ENCODE measurements around the gene TNFSF18.
"Not testable (repeated sequence)": the region's sequence is repeated elsewhere in the genome, so short reads cannot be mapped to it uniquely, and the experiment has no call there.

Gene TNFSF18

DNA sequence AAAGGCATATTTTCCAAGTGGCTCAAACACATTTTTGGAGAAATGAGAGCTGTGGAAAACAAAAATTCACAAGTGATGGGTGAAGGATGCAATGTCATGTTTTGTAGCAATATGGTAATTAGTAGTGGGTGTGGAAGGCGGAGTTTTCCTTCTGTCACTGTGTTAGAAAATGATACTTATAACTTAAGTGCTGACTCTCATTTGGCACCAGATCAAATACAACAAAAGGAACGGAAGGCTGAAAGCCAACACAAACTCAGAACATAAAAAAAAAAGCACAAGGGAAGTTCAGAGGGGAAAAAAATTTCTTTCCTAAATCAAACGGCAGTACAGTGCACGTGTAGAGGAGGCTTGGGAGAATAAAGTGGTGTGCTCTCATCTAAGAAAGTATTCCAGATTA, at the start of gene TNFSF18:
TNFSF18 (minus strand) TSS at position 77 of the 400 bp plus-strand sequence; CDS start at position 32, 45 bp downstream.
- Histone ChIP-seq H3K27me3 (ENCODE audit: insufficient read depth, low read length) (no peaks in the 10 kb centered on the region), H3K4me3 (ENCODE audit: low read length) (no peak within 1 kb of the TSS), H2AFZ (ENCODE audit: low read depth, low read length) (no peak within 1 kb of the TSS), H3K36me3 (ENCODE audit: insufficient read depth, low read length) (no peaks in the 10 kb centered on the region), H3K4me1 (ENCODE audit: insufficient read depth, low read length) (peaks cover 21% of the 10 kb centered on the region), H3K9me3 (ENCODE audit: low read length) (no peaks in the 10 kb centered on the region)

GRCh38 chr1:173099166-173099565, 48.4 kb upstream of the TNFSF18 start:
- H3K9me3 ChIP-seq (ENCODE audit: low read length) = no peaks in the 10 kb centered on the region
- H3K36me3 ChIP-seq (ENCODE audit: insufficient read depth, low read length) = no peaks in the 10 kb centered on the region
- no peak overlapping the region for H3K4me3 ChIP-seq (ENCODE audit: low read length)
- H2AFZ ChIP-seq (ENCODE audit: low read depth, low read length) = no peak overlapping the region
- H3K27me3 ChIP-seq (ENCODE audit: insufficient read depth, low read length) = no peaks in the 10 kb centered on the region
- no peaks in the 10 kb centered on the region for H3K4me1 ChIP-seq (ENCODE audit: insufficient read depth, low read length)

GRCh38 chr1:173098117-173098516, 47.4 kb upstream of the TNFSF18 start:
- H3K36me3 ChIP-seq (ENCODE audit: insufficient read depth, low read length) = no peaks in the 10 kb centered on the region
- no peak overlapping the region for H3K4me3 ChIP-seq (ENCODE audit: low read length)
- H2AFZ ChIP-seq (ENCODE audit: low read depth, low read length) = peak overlapping the region; percentile 16
- H3K9me3 ChIP-seq (ENCODE audit: low read length) = no peaks in the 10 kb centered on the region
- no peaks in the 10 kb centered on the region for H3K4me1 ChIP-seq (ENCODE audit: insufficient read depth, low read length)
- H3K27me3 ChIP-seq (ENCODE audit: insufficient read depth, low read length) = no peaks in the 10 kb centered on the region

DNA sequence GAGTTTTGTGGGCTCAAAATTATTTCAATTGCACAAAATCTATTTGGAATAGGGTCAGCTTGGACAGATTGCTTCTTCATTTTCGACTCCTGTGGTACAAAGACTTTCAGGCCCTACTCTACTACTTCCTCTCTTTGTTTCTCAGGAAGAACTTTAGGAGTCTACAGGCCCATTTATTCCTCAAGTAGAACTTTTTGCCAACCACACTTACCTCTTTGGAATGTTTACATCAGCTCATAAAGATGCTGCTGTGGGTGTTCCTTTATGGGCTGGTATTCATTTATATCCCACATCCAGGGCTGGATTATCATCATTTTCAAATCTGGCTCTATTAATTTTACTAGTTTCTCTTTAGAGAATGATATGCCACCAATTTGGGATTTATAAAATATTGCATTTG, 46.3 kb upstream of the TNFSF18 start:
- Histone ChIP-seq H3K4me1 (ENCODE audit: insufficient read depth, low read length) (no peaks in the 10 kb centered on the region), H3K9me3 (ENCODE audit: low read length) (no peaks in the 10 kb centered on the region), H3K36me3 (ENCODE audit: insufficient read depth, low read length) (no peaks in the 10 kb centered on the region), H2AFZ (ENCODE audit: low read depth, low read length) (no peak overlapping the region), H3K27me3 (ENCODE audit: insufficient read depth, low read length) (no peaks in the 10 kb centered on the region), H3K4me3 (ENCODE audit: low read length) (no peak overlapping the region)

- no peaks in the 10 kb centered on the region for H3K27me3 ChIP-seq (ENCODE audit: insufficient read depth, low read length)
- no peaks in the 10 kb centered on the region for H3K4me1 ChIP-seq (ENCODE audit: insufficient read depth, low read length)
- no peak overlapping the region for H2AFZ ChIP-seq (ENCODE audit: low read depth, low read length)
- no peaks in the 10 kb centered on the region for H3K36me3 ChIP-seq (ENCODE audit: insufficient read depth, low read length)
- no peak overlapping the region for H3K4me3 ChIP-seq (ENCODE audit: low read length)
- no peaks in the 10 kb centered on the region for H3K9me3 ChIP-seq (ENCODE audit: low read length)
Observed at GRCh38 chr1:173095632-173096031, 44.9 kb upstream of the TNFSF18 start.

- no peaks in the 10 kb centered on the region for H3K9me3 ChIP-seq (ENCODE audit: low read length)
- no peaks in the 10 kb centered on the region for H3K36me3 ChIP-seq (ENCODE audit: insufficient read depth, low read length)
- H3K4me1 ChIP-seq (ENCODE audit: insufficient read depth, low read length) = no peaks in the 10 kb centered on the region
- no peaks in the 10 kb centered on the region for H3K27me3 ChIP-seq (ENCODE audit: insufficient read depth, low read length)
- H2AFZ ChIP-seq (ENCODE audit: low read depth, low read length) = no peak overlapping the region
- H3K4me3 ChIP-seq (ENCODE audit: low read length) = no peak overlapping the region
Observed at GRCh38 chr1:173094541-173094940, 43.8 kb upstream of the TNFSF18 start.

DNA sequence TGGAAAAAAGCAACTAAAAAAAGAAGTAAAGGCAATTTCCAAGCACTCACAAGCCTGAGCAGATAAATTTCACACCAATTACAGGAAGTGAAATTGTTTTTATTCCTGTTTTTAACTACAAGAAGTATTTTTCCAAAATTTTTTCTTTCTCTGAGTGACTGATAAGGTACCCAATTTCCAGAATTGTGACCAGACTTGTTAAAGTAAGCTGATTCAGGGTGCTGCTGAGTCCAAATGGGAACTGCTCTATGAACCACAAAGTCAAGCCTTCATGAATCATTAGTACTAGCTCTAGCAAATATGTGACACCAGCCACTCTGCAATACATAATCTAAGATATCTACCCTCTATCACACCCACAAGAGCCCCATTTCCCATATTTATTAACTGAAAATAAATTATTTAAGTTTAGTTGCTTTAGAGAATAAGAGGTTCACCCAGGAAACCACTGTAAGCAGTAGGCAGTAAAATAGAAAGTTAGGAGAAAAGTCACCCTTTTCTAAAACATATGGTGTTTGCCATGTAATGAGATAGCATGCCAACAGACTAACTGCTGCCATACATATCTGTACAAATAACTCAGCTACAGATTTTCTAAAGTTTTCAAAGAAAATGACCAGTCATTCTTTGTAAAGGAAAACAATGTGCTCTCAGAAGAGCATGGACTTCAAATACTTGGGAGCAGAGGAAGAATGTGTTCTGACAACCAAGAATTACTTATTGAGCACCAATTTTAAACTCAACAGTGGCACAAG, 43.1 kb upstream of the TNFSF18 start:
- H3K4me3 ChIP-seq (ENCODE audit: low read length) = no peak overlapping the region
- no peaks in the 10 kb centered on the region for H3K36me3 ChIP-seq (ENCODE audit: insufficient read depth, low read length)
- no peaks in the 10 kb centered on the region for H3K4me1 ChIP-seq (ENCODE audit: insufficient read depth, low read length)
- H3K9me3 ChIP-seq (ENCODE audit: low read length) = no peaks in the 10 kb centered on the region
- no peak overlapping the region for H2AFZ ChIP-seq (ENCODE audit: low read depth, low read length)
- H3K27me3 ChIP-seq (ENCODE audit: insufficient read depth, low read length) = no peaks in the 10 kb centered on the region

DNA sequence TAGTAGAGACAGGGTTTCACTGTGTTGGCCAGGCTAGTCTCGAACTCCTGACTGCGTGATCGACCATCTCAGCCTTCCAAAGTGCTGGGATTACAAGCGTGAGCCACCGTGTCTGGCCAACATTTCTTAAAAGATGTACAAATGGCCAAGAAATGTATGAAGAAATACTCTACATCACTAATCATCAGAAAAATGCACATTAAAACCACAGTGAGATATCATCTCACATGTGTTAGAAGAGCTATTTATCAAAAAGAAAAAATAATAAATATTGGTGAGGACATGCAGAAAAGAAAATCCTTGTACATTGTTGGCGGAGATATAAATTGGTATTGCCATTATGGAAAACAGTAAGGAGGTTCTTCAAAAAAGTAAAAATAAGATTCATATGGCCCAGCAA, 33.6 kb upstream of the TNFSF18 start:
- H3K4me1 ChIP-seq (ENCODE audit: insufficient read depth, low read length) = no peaks in the 10 kb centered on the region
- no peaks in the 10 kb centered on the region for H3K36me3 ChIP-seq (ENCODE audit: insufficient read depth, low read length)
- no peaks in the 10 kb centered on the region for H3K27me3 ChIP-seq (ENCODE audit: insufficient read depth, low read length)
- H3K4me3 ChIP-seq (ENCODE audit: low read length) = no peak overlapping the region
- no peaks in the 10 kb centered on the region for H3K9me3 ChIP-seq (ENCODE audit: low read length)
- H2AFZ ChIP-seq (ENCODE audit: low read depth, low read length) = no peak overlapping the region

DNA sequence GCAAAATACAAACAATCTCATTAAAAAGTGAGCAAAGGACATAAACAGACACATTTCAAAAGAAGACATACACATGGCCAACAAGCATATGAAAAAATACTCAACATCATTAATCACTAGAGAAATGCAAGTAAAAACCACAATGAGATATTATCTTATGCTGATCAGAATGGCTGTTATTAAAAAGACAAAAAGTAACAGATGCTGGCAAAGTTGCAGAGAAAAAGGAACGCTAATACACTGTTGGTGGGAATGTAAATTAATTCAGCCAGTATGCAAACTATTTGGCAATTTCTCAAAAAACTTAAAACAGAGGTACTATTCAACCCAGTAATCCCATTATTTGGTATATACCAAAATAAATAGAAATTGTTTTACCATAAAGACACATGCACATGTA, 32.2 kb upstream of the TNFSF18 start:
- Histone ChIP-seq H3K4me1 (ENCODE audit: insufficient read depth, low read length) (no peaks in the 10 kb centered on the region), H3K4me3 (ENCODE audit: low read length) (no peak overlapping the region), H3K36me3 (ENCODE audit: insufficient read depth, low read length) (no peaks in the 10 kb centered on the region), H2AFZ (ENCODE audit: low read depth, low read length) (no peak overlapping the region), H3K9me3 (ENCODE audit: low read length) (no peaks in the 10 kb centered on the region), H3K27me3 (ENCODE audit: insufficient read depth, low read length) (no peaks in the 10 kb centered on the region)

DNA sequence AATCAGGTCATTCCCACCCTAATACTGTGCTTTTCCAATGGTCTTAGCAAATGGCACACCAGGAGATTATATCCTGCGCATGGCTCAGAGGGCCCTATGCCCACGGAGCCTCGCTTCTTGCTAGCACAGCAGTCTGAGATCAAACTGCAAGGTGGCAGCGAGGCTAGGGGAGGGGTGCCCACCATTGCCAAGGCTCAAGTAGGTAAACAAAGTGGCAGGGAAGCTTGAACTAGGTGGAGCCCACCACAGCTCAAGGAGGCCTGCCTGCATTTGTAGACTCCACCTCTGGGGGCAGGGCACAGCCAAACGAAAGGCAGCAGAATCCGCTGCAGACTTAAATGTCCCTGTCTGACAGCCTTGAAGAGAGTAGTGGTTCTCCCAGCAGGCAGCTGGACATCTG, 23.5 kb upstream of the TNFSF18 start:
- H3K36me3 ChIP-seq (ENCODE audit: insufficient read depth, low read length); H3K9me3 ChIP-seq (ENCODE audit: low read length); H2AFZ ChIP-seq (ENCODE audit: low read depth, low read length); H3K4me3 ChIP-seq (ENCODE audit: low read length); H3K27me3 ChIP-seq (ENCODE audit: insufficient read depth, low read length); H3K4me1 ChIP-seq (ENCODE audit: insufficient read depth, low read length): not testable (repeated sequence)

- Histone ChIP-seq H3K4me1 (ENCODE audit: insufficient read depth, low read length) (no peaks in the 10 kb centered on the region), H3K36me3 (ENCODE audit: insufficient read depth, low read length) (no peaks in the 10 kb centered on the region), H3K4me3 (ENCODE audit: low read length) (no peak overlapping the region), H3K9me3 (ENCODE audit: low read length) (no peaks in the 10 kb centered on the region), H3K27me3 (ENCODE audit: insufficient read depth, low read length) (no peaks in the 10 kb centered on the region), H2AFZ (ENCODE audit: low read depth, low read length) (no peak overlapping the region)
Observed at GRCh38 chr1:173064011-173064410, 13.3 kb upstream of the TNFSF18 start.

GRCh38 chr1:173063171-173063570, 12.4 kb upstream of the TNFSF18 start:
- Histone ChIP-seq H3K4me1 (ENCODE audit: insufficient read depth, low read length) (no peaks in the 10 kb centered on the region), H3K9me3 (ENCODE audit: low read length) (no peaks in the 10 kb centered on the region), H3K27me3 (ENCODE audit: insufficient read depth, low read length) (no peaks in the 10 kb centered on the region), H2AFZ (ENCODE audit: low read depth, low read length) (no peak overlapping the region), H3K4me3 (ENCODE audit: low read length) (no peak overlapping the region), H3K36me3 (ENCODE audit: insufficient read depth, low read length) (no peaks in the 10 kb centered on the region)

GRCh38 chr1:173062150-173062938, 11.6 kb upstream of the TNFSF18 start:
- H2AFZ ChIP-seq (ENCODE audit: low read depth, low read length) = no peak overlapping the region
- H3K27me3 ChIP-seq (ENCODE audit: insufficient read depth, low read length) = no peaks in the 10 kb centered on the region
- no peak overlapping the region for H3K4me3 ChIP-seq (ENCODE audit: low read length)
- H3K9me3 ChIP-seq (ENCODE audit: low read length) = no peaks in the 10 kb centered on the region
- no peaks in the 10 kb centered on the region for H3K4me1 ChIP-seq (ENCODE audit: insufficient read depth, low read length)
- no peaks in the 10 kb centered on the region for H3K36me3 ChIP-seq (ENCODE audit: insufficient read depth, low read length)

Measured in neuron (in vitro differentiated cells).